ENCODE measurements around the gene C2orf49.

C2orf49 gene

DNA sequence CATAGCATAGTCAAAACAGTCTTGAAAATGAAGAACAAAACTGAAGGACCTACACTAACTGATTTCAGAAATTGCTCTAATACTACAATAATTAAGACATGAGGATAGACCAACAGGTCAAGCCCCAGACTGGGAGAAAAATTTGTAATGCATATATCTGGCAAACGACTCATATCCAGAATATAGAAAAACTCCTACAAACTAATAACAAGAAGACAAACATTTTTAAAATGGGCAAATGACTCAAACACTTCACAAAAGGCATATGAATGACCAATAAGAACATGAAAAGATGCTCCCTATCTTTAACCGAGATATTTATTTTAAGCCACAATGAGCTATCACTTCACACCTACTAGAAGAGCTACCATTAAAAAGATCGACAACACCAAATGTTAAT, 22.0 kb upstream of the C2orf49 start:
- TF ChIP-seq, protein P1, sequence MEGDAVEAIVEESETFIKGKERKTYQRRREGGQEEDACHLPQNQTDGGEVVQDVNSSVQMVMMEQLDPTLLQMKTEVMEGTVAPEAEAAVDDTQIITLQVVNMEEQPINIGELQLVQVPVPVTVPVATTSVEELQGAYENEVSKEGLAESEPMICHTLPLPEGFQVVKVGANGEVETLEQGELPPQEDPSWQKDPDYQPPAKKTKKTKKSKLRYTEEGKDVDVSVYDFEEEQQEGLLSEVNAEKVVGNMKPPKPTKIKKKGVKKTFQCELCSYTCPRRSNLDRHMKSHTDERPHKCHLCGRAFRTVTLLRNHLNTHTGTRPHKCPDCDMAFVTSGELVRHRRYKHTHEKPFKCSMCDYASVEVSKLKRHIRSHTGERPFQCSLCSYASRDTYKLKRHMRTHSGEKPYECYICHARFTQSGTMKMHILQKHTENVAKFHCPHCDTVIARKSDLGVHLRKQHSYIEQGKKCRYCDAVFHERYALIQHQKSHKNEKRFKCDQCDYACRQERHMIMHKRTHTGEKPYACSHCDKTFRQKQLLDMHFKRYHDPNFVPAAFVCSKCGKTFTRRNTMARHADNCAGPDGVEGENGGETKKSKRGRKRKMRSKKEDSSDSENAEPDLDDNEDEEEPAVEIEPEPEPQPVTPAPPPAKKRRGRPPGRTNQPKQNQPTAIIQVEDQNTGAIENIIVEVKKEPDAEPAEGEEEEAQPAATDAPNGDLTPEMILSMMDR (IDR thresholded peaks at IDR 0.05; ENCODE audit: extremely low read depth, insufficient read depth, missing control alignments): no peak
- DNase-seq (ENCODE audit: low spot score): peak; percentile 38
- in situ Hi-C loops (cut with MboI; ENCODE audit: low pct_unique_long_range_greater_than_20kb, low sequenced_read_pairs, unreplicated experiment): no loop called here

DNA sequence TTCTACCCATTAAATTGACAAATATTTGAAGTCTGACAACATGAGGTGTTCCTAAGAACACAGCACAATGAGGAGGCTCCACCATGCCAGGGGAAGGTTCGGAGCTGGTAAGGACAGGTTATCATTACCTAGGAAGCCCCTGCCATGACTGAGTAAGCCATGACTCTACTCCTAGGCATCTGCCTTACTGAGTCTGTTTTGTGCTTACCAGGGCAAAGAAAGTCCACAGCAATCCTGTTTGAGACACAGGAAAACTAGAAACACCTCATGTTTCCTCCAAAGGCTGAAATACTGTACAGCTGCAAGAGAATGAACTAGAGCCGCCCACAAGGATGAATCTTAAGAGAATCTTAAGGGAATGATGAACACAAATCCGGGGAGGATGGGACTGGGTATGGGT, 19.4 kb upstream of the C2orf49 start:
- in situ Hi-C loops (cut with MboI; ENCODE audit: low pct_unique_long_range_greater_than_20kb, low sequenced_read_pairs, unreplicated experiment): no loop called here
- TF ChIP-seq, protein P1 (IDR thresholded peaks at IDR 0.05; ENCODE audit: extremely low read depth, insufficient read depth, missing control alignments): no peak
- no peak for DNase-seq (ENCODE audit: low spot score)

- TF ChIP-seq, protein P1 (IDR thresholded peaks at IDR 0.05; ENCODE audit: extremely low read depth, insufficient read depth, missing control alignments): no peak
- no peak for DNase-seq (ENCODE audit: low spot score)
- in situ Hi-C loops (cut with MboI; ENCODE audit: low pct_unique_long_range_greater_than_20kb, low sequenced_read_pairs, unreplicated experiment): no loop called here
Measured at GRCh38 chr2:105320651-105321215, 16.6 kb upstream of the C2orf49 start.

DNA sequence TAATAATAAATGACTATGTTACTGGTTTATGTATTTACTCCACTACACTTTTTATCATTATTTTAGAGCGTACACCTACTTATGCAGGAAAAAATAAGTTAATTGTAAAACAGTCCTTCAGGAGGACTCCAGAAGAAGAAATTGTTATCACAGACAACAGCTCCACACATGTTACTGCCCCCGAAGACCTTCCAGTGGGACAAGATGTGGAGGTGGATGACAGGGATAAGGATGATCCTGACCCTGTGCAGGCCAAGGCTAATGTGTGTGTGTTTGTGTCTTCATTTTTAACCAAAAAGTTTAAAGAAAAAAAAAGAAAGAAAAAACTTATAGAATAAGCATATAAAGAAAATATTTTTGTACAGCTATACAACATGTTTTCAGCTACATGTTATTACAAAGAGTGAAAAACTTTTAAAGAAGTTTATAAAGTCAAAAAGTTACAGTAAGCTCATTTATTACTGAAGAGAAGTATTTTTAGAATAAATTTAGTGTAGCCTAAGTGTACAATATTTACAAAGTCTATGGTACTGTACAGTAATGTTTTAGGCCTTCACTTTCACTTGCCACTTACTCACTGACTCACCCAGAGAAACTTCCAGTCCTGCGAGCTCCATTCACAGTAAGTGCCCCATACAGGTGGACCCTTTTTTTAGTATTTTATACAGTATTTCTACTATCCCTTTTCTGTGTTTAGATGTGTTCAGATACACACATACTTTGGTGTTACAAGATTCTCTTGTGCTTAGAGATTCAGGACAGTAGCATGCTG, 15.3 kb upstream of the C2orf49 start:
- DNase-seq (ENCODE audit: low spot score): no peak
- in situ Hi-C loops (cut with MboI; ENCODE audit: low pct_unique_long_range_greater_than_20kb, low sequenced_read_pairs, unreplicated experiment): no loop called here

GRCh38 chr2:105323111-105323510, 14.2 kb upstream of the C2orf49 start:
- TF ChIP-seq, protein P1 (IDR thresholded peaks at IDR 0.05; ENCODE audit: extremely low read depth, insufficient read depth, missing control alignments): no peak
- in situ Hi-C loops (cut with MboI; ENCODE audit: low pct_unique_long_range_greater_than_20kb, low sequenced_read_pairs, unreplicated experiment): no loop called here
- DNase-seq (ENCODE audit: low spot score): no peak

More for the DNA sequence above, 15.3 kb upstream of the C2orf49 start:
- TF ChIP-seq, protein P1 (IDR thresholded peaks at IDR 0.05; ENCODE audit: extremely low read depth, insufficient read depth, missing control alignments): no peak

DNA sequence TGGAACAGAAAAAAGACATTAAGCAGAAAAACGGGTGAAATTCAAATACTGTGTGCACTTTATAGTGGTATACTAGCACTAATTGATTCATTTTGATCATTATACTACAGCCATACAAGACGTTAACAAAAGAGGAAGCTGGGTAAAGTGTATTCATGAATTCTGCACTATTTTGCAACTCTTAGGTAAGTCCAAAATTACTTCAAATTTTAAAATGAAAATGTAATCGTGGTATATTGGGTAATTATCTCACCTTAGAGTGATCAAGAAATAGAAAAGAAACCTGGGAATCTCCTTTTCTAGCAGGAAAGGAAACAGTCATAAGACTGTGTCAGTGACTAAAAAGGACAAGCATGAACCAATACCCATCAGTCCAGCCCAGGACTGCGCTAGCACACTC, 13.2 kb upstream of the C2orf49 start:
- in situ Hi-C loops (cut with MboI; ENCODE audit: low pct_unique_long_range_greater_than_20kb, low sequenced_read_pairs, unreplicated experiment): no loop called here
- TF ChIP-seq, protein P1 (IDR thresholded peaks at IDR 0.05; ENCODE audit: extremely low read depth, insufficient read depth, missing control alignments): no peak
- no peak for DNase-seq (ENCODE audit: low spot score)
